ENCODE data around the gene MPO. TPM values are rescaled to one million over a fixed set of nuclear protein-coding genes. Genes with fewer than 3 reads are reported as not detected.
A peak's percentile ranks its signal among the peaks of the same experiment; 100 is the strongest.

Gene MPO
- total and polyA plus RNA-seq, 9 of the 15 experiments (the other 6 are each of a cell fraction or from before 2014, with no cell fraction given) = 0.04 to 0.47 (median 0.39) TPM; not detected in 6

- TF ChIP-seq, protein P1, sequence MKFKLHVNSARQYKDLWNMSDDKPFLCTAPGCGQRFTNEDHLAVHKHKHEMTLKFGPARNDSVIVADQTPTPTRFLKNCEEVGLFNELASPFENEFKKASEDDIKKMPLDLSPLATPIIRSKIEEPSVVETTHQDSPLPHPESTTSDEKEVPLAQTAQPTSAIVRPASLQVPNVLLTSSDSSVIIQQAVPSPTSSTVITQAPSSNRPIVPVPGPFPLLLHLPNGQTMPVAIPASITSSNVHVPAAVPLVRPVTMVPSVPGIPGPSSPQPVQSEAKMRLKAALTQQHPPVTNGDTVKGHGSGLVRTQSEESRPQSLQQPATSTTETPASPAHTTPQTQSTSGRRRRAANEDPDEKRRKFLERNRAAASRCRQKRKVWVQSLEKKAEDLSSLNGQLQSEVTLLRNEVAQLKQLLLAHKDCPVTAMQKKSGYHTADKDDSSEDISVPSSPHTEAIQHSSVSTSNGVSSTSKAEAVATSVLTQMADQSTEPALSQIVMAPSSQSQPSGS (CRISPR knock-in tag; IDR thresholded peaks at IDR 0.05) = no peak
- no peak for TF ChIP-seq ZNF282 (CRISPR knock-in tag; IDR thresholded peaks at IDR 0.05)
- TF ChIP-seq THAP12 (CRISPR knock-in tag; IDR thresholded peaks at IDR 0.05) = no peak
- TF ChIP-seq BRCA1 (IDR thresholded peaks at IDR 0.05) = no peak
- TF ChIP-seq BRCA1 (CRISPR knock-in tag; IDR thresholded peaks at IDR 0.05) = no peak
- no peak for TF ChIP-seq ZNF444 (CRISPR knock-in tag; IDR thresholded peaks at IDR 0.05)
- TF ChIP-seq ZNF354B (CRISPR knock-in tag; IDR thresholded peaks at IDR 0.05) = no peak; the same call in 1 of the 2 replicates
- TF ChIP-seq CBX8 (IDR thresholded peaks at IDR 0.05; ENCODE audit: borderline replicate concordance, extremely low read depth, low read depth, low read length, poor library complexity, severe bottlenecking) = no peak
- TF ChIP-seq ZC3H4 (CRISPR knock-in tag; IDR thresholded peaks at IDR 0.05; ENCODE audit: borderline replicate concordance) = no peak
- TF ChIP-seq TRIM24 (IDR thresholded peaks at IDR 0.05) = no peak
- TF ChIP-seq DNMT1 (IDR thresholded peaks at IDR 0.05) = no peak
- TF ChIP-seq C11orf30 (IDR thresholded peaks at IDR 0.05; ENCODE audit: low read depth) = no peak
- TF ChIP-seq, protein P2, sequence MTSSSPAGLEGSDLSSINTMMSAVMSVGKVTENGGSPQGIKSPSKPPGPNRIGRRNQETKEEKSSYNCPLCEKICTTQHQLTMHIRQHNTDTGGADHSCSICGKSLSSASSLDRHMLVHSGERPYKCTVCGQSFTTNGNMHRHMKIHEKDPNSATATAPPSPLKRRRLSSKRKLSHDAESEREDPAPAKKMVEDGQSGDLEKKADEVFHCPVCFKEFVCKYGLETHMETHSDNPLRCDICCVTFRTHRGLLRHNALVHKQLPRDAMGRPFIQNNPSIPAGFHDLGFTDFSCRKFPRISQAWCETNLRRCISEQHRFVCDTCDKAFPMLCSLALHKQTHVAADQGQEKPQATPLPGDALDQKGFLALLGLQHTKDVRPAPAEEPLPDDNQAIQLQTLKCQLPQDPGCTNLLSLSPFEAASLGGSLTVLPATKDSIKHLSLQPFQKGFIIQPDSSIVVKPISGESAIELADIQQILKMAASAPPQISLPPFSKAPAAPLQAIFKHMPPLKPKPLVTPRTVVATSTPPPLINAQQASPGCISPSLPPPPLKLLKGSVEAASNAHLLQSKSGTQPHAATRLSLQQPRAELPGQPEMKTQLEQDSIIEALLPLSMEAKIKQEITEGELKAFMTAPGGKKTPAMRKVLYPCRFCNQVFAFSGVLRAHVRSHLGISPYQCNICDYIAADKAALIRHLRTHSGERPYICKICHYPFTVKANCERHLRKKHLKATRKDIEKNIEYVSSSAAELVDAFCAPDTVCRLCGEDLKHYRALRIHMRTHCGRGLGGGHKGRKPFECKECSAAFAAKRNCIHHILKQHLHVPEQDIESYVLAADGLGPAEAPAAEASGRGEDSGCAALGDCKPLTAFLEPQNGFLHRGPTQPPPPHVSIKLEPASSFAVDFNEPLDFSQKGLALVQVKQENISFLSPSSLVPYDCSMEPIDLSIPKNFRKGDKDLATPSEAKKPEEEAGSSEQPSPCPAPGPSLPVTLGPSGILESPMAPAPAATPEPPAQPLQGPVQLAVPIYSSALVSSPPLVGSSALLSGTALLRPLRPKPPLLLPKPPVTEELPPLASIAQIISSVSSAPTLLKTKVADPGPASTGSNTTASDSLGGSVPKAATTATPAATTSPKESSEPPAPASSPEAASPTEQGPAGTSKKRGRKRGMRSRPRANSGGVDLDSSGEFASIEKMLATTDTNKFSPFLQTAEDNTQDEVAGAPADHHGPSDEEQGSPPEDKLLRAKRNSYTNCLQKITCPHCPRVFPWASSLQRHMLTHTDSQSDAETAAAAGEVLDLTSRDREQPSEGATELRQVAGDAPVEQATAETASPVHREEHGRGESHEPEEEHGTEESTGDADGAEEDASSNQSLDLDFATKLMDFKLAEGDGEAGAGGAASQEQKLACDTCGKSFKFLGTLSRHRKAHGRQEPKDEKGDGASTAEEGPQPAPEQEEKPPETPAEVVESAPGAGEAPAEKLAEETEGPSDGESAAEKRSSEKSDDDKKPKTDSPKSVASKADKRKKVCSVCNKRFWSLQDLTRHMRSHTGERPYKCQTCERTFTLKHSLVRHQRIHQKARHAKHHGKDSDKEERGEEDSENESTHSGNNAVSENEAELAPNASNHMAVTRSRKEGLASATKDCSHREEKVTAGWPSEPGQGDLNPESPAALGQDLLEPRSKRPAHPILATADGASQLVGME (CRISPR knock-in tag; IDR thresholded peaks at IDR 0.05) = no peak
- no peak for TF ChIP-seq MCM5 (IDR thresholded peaks at IDR 0.05; ENCODE audit: low read depth)
- TF ChIP-seq RBM22 (IDR thresholded peaks at IDR 0.05; ENCODE audit: low read depth, low read length, poor library complexity, severe bottlenecking) = no peak
- TF ChIP-seq, protein P3, sequence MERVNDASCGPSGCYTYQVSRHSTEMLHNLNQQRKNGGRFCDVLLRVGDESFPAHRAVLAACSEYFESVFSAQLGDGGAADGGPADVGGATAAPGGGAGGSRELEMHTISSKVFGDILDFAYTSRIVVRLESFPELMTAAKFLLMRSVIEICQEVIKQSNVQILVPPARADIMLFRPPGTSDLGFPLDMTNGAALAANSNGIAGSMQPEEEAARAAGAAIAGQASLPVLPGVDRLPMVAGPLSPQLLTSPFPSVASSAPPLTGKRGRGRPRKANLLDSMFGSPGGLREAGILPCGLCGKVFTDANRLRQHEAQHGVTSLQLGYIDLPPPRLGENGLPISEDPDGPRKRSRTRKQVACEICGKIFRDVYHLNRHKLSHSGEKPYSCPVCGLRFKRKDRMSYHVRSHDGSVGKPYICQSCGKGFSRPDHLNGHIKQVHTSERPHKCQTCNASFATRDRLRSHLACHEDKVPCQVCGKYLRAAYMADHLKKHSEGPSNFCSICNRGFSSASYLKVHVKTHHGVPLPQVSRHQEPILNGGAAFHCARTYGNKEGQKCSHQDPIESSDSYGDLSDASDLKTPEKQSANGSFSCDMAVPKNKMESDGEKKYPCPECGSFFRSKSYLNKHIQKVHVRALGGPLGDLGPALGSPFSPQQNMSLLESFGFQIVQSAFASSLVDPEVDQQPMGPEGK (CRISPR knock-in tag; IDR thresholded peaks at IDR 0.05; ENCODE audit: borderline replicate concordance) = peak; percentile 59; the same call in 1 of the 2 replicates
- TF ChIP-seq ZNF23 (CRISPR knock-in tag; IDR thresholded peaks at IDR 0.05) = no peak
Measured at GRCh38 chr17:58329810-58330537, 49.2 kb upstream of the MPO start (continued).
